ENCODE data around the gene RBMS3.

Gene RBMS3

GRCh38 chr3:29587340-29587739 lies 306.5 kb downstream of the RBMS3 start:
- peaks cover 0 to 13% of the 10 kb centered on the region in 2 donors for H3K4me1 ChIP-seq (ENCODE audit: control insufficient read depth in 1 of 2, insufficient read depth in 2 of 2, low read length in 2 of 2)
- no peaks in the 10 kb centered on the region for H3K9me3 ChIP-seq (ENCODE audit: control insufficient read depth in 1 of 2, low read length in 2 of 2)
- H3K27me3 ChIP-seq (ENCODE audit: low read depth, low read length): no peaks in the 10 kb centered on the region
- H3K36me3 ChIP-seq (ENCODE audit: control insufficient read depth in 1 of 2, insufficient read depth in 2 of 2, low read length in 2 of 2): no peaks in the 10 kb centered on the region
- H3K27ac ChIP-seq (ENCODE audit: low read length): no peak overlapping the region
- no peak overlapping the region for H3K4me3 ChIP-seq (ENCODE audit: low read depth in 1 of 2, low read length in 2 of 2)

GRCh38 chr3:29590012-29590411 lies 309.1 kb downstream of the RBMS3 start:
- H3K9me3 ChIP-seq (ENCODE audit: control insufficient read depth in 1 of 2, low read length in 2 of 2): no peaks in the 10 kb centered on the region
- peaks cover 0 to 13% of the 10 kb centered on the region in 2 donors for H3K4me1 ChIP-seq (ENCODE audit: control insufficient read depth in 1 of 2, insufficient read depth in 2 of 2, low read length in 2 of 2)
- no peak overlapping the region for H3K27ac ChIP-seq (ENCODE audit: low read length)
- H3K4me3 ChIP-seq (ENCODE audit: low read depth in 1 of 2, low read length in 2 of 2): no peak overlapping the region
- no peaks in the 10 kb centered on the region for H3K27me3 ChIP-seq (ENCODE audit: low read depth, low read length)
- no peaks in the 10 kb centered on the region for H3K36me3 ChIP-seq (ENCODE audit: control insufficient read depth in 1 of 2, insufficient read depth in 2 of 2, low read length in 2 of 2)

DNA sequence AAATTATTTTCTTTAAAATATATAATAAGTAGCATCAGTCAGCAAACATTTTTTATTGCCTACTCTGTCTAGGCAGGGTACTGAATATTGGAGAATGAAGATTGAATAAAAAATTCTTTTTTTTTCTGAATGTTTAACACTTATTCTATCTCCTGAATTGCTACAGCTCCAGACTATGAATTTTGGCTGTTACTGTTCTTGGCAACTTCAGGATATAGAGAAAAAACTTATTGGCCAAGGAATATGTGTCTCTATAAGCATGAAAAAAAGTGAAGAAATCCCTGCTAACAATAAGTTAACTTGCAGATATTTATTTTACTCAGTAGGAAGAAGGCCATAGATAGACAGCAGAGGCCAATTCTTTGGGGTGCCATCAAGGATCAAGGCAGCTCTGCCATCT lies 309.6 kb downstream of the RBMS3 start:
- H3K27me3 ChIP-seq (ENCODE audit: low read depth, low read length): no peaks in the 10 kb centered on the region
- no peaks in the 10 kb centered on the region for H3K9me3 ChIP-seq (ENCODE audit: control insufficient read depth in 1 of 2, low read length in 2 of 2)
- no peak overlapping the region for H3K4me3 ChIP-seq (ENCODE audit: low read depth in 1 of 2, low read length in 2 of 2)
- no peak overlapping the region for H3K27ac ChIP-seq (ENCODE audit: low read length)
- H3K4me1 ChIP-seq (ENCODE audit: control insufficient read depth in 1 of 2, insufficient read depth in 2 of 2, low read length in 2 of 2): peaks cover 0 to 13% of the 10 kb centered on the region in 2 donors
- no peaks in the 10 kb centered on the region for H3K36me3 ChIP-seq (ENCODE audit: control insufficient read depth in 1 of 2, insufficient read depth in 2 of 2, low read length in 2 of 2)

DNA sequence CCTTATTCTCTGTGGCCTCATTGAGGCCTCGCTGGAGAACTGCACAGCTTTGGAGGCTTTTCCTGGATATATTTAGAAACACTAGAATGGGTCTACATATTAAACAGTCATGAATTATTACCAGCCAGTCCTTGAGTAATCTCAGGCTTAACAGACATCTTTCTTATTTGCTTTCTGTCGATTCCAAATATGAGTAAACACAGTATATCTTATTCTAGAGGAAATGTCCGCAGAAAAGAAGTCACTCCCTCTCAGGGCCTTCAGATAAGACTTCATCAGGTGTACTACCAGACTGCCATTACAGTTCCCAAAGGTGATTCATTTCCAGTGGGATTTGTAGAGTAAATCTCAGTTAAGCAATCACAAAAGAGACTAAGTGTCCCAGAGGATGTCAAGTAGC lies 310.7 kb downstream of the RBMS3 start:
- H3K9me3 ChIP-seq (ENCODE audit: control insufficient read depth in 1 of 2, low read length in 2 of 2): no peaks in the 10 kb centered on the region
- H3K36me3 ChIP-seq (ENCODE audit: control insufficient read depth in 1 of 2, insufficient read depth in 2 of 2, low read length in 2 of 2): no peaks in the 10 kb centered on the region
- no peak overlapping the region for H3K4me3 ChIP-seq (ENCODE audit: low read depth in 1 of 2, low read length in 2 of 2)
- no peak overlapping the region for H3K27ac ChIP-seq (ENCODE audit: low read length)
- H3K27me3 ChIP-seq (ENCODE audit: low read depth, low read length): no peaks in the 10 kb centered on the region
- H3K4me1 ChIP-seq (ENCODE audit: control insufficient read depth in 1 of 2, insufficient read depth in 2 of 2, low read length in 2 of 2): peaks cover 0 to 13% of the 10 kb centered on the region in 2 donors

GRCh38 chr3:29593802-29594201 lies 312.9 kb downstream of the RBMS3 start:
- no peaks in the 10 kb centered on the region for H3K27me3 ChIP-seq (ENCODE audit: low read depth, low read length)
- no peak overlapping the region for H3K4me3 ChIP-seq (ENCODE audit: low read depth in 1 of 2, low read length in 2 of 2)
- H3K4me1 ChIP-seq (ENCODE audit: control insufficient read depth in 1 of 2, insufficient read depth in 2 of 2, low read length in 2 of 2): peaks cover 0 to 9% of the 10 kb centered on the region in 2 donors
- no peak overlapping the region for H3K27ac ChIP-seq (ENCODE audit: low read length)
- H3K9me3 ChIP-seq (ENCODE audit: control insufficient read depth in 1 of 2, low read length in 2 of 2): no peaks in the 10 kb centered on the region
- no peaks in the 10 kb centered on the region for H3K36me3 ChIP-seq (ENCODE audit: control insufficient read depth in 1 of 2, insufficient read depth in 2 of 2, low read length in 2 of 2)

DNA sequence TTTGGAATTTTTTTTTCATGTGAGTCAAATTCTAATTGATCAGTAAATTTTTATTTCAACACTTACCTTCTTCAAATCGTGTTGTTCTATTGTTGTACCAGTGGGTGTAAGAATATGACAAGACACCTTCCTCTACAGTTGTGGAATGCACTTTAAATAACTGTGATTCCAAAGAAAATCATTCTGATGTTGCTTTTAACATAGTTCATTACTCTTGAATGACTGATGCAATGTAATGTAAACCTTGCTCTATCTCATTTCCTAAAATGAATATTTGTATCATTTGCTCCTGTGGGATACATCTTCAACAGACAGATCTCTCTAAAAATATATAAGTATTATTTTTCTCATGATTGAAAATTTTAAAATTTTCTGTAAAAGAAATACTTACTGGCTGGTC lies 313.4 kb downstream of the RBMS3 start:
- Histone ChIP-seq H3K4me1 (ENCODE audit: control insufficient read depth in 1 of 2, insufficient read depth in 2 of 2, low read length in 2 of 2) (peaks cover 0 to 11% of the 10 kb centered on the region in 2 donors), H3K4me3 (ENCODE audit: low read depth in 1 of 2, low read length in 2 of 2) (no peak overlapping the region), H3K27ac (ENCODE audit: low read length) (no peak overlapping the region), H3K9me3 (ENCODE audit: control insufficient read depth in 1 of 2, low read length in 2 of 2) (no peaks in the 10 kb centered on the region), H3K36me3 (ENCODE audit: control insufficient read depth in 1 of 2, insufficient read depth in 2 of 2, low read length in 2 of 2) (no peaks in the 10 kb centered on the region), H3K27me3 (ENCODE audit: low read depth, low read length) (no peaks in the 10 kb centered on the region)

DNA sequence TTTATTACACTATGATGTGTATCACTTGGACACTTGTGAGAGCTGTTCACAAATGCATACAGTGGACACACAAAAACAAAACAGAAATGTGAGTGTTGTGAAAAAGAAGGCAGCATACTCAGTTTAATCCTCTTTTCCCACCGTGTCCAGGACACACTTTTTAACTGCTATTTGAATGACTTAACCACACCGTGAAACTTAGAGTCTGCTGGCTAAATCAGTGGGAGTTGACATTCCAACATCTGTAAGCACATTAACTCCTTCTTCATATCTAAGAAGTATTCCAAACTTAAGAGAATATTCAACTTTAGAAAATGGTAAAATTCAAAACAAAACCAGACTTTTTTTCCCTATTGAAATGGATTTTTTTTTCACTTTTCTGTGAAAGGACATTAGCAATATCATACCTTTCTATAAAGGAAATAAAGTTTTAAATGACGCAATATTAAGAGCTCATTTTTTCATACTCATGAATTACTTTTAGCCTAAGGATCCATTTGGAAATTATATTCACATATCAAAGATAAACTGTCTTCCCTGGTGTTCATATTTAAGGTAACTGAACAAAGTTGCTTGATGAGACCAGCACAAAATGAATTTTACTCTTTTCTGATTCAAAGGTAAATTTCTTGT lies 316.6 kb downstream of the RBMS3 start:
- Histone ChIP-seq H3K27ac (ENCODE audit: low read length) (no peak overlapping the region), H3K4me3 (ENCODE audit: low read depth in 1 of 2, low read length in 2 of 2) (no peak overlapping the region), H3K36me3 (ENCODE audit: control insufficient read depth in 1 of 2, insufficient read depth in 2 of 2, low read length in 2 of 2) (no peaks in the 10 kb centered on the region), H3K4me1 (ENCODE audit: control insufficient read depth in 1 of 2, insufficient read depth in 2 of 2, low read length in 2 of 2) (peaks cover 0 to 9% of the 10 kb centered on the region in 2 donors), H3K27me3 (ENCODE audit: low read depth, low read length) (no peaks in the 10 kb centered on the region), H3K9me3 (ENCODE audit: control insufficient read depth in 1 of 2, low read length in 2 of 2) (no peaks in the 10 kb centered on the region)

- Histone ChIP-seq H3K4me3 (ENCODE audit: low read depth in 1 of 2, low read length in 2 of 2) (no peak overlapping the region), H3K27me3 (ENCODE audit: low read depth, low read length) (no peaks in the 10 kb centered on the region), H3K9me3 (ENCODE audit: control insufficient read depth in 1 of 2, low read length in 2 of 2) (no peaks in the 10 kb centered on the region), H3K27ac (ENCODE audit: low read length) (no peak overlapping the region), H3K4me1 (ENCODE audit: control insufficient read depth in 1 of 2, insufficient read depth in 2 of 2, low read length in 2 of 2) (peaks cover 0 to 9% of the 10 kb centered on the region in 2 donors), H3K36me3 (ENCODE audit: control insufficient read depth in 1 of 2, insufficient read depth in 2 of 2, low read length in 2 of 2) (no peaks in the 10 kb centered on the region)
Observed at GRCh38 chr3:29601861-29602585, 321.2 kb downstream of the RBMS3 start.

DNA sequence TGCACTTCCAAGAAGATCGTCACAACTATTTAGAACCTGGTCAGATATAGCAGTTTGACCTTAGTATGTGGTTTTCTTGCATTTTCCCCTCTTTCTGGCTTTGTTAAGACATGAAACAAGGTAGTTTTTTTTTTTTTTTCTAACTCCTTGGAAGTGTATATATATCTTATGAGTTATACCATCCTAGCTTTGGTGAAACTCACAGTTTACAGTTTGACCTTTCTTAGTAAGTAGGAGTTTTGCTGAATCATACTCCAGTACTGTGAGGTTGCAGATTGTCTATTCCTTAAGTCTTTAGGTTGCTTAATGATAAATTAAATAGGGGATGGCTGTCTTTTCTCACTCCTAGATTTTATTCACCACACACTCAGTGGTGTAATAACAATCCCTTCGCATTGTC lies 325.0 kb downstream of the RBMS3 start:
- no peaks in the 10 kb centered on the region for H3K27me3 ChIP-seq (ENCODE audit: low read depth, low read length)
- no peak overlapping the region for H3K27ac ChIP-seq (ENCODE audit: low read length)
- no peaks in the 10 kb centered on the region for H3K36me3 ChIP-seq (ENCODE audit: control insufficient read depth in 1 of 2, insufficient read depth in 2 of 2, low read length in 2 of 2)
- peaks cover 0 to 12% of the 10 kb centered on the region in 2 donors for H3K4me1 ChIP-seq (ENCODE audit: control insufficient read depth in 1 of 2, insufficient read depth in 2 of 2, low read length in 2 of 2)
- no peaks in the 10 kb centered on the region for H3K9me3 ChIP-seq (ENCODE audit: control insufficient read depth in 1 of 2, low read length in 2 of 2)
- H3K4me3 ChIP-seq (ENCODE audit: low read depth in 1 of 2, low read length in 2 of 2): no peak overlapping the region

GRCh38 chr3:29606416-29606815 lies 325.5 kb downstream of the RBMS3 start:
- Histone ChIP-seq H3K9me3 (ENCODE audit: control insufficient read depth in 1 of 2, low read length in 2 of 2) (no peaks in the 10 kb centered on the region), H3K4me1 (ENCODE audit: control insufficient read depth in 1 of 2, insufficient read depth in 2 of 2, low read length in 2 of 2) (peaks cover 0 to 12% of the 10 kb centered on the region in 2 donors), H3K27ac (ENCODE audit: low read length) (no peak overlapping the region), H3K36me3 (ENCODE audit: control insufficient read depth in 1 of 2, insufficient read depth in 2 of 2, low read length in 2 of 2) (no peaks in the 10 kb centered on the region), H3K27me3 (ENCODE audit: low read depth, low read length) (no peaks in the 10 kb centered on the region), H3K4me3 (ENCODE audit: low read depth in 1 of 2, low read length in 2 of 2) (no peak overlapping the region)

GRCh38 chr3:29608414-29609327 lies 327.8 kb downstream of the RBMS3 start:
- H3K4me3 ChIP-seq (ENCODE audit: low read depth in 1 of 2, low read length in 2 of 2): no peak overlapping the region
- H3K27ac ChIP-seq (ENCODE audit: low read length): no peak overlapping the region

More at GRCh38 chr3:29608414-29609327, 327.8 kb downstream of the RBMS3 start:
- Histone ChIP-seq H3K9me3 (ENCODE audit: control insufficient read depth in 1 of 2, low read length in 2 of 2) (no peaks in the 10 kb centered on the region), H3K27me3 (ENCODE audit: low read depth, low read length) (no peaks in the 10 kb centered on the region), H3K4me1 (ENCODE audit: control insufficient read depth in 1 of 2, insufficient read depth in 2 of 2, low read length in 2 of 2) (peaks cover 0 to 6% of the 10 kb centered on the region in 2 donors), H3K36me3 (ENCODE audit: control insufficient read depth in 1 of 2, insufficient read depth in 2 of 2, low read length in 2 of 2) (no peaks in the 10 kb centered on the region)
